H1 (cell line): ENCODE measurements around the gene EME2.

Experiments
- ATF2 ChIP-seq: IDR thresholded peaks from 2 replicates; pipeline ENCODE4 v1.6.1; 2012; ENCODE audit warnings: low read length, inconsistent platforms
- CHD2 ChIP-seq: IDR thresholded peaks from 2 replicates; pipeline ENCODE4 v1.6.1; 2012; ENCODE audit warnings: low read length, improper control_type of control experiment
- EP300 ChIP-seq, 2 experiments: IDR thresholded peaks; 1 replicate in 1 of 2; 2 replicates in 1 of 2; pipeline ENCODE4 v1.6.1; 2011 to 2012; ENCODE audit warnings: low read depth in 2 of 2, low read length in 2 of 2, mild to moderate bottlenecking in 2 of 2, borderline replicate concordance in 1 of 2, inconsistent platforms in 1 of 2, moderate library complexity in 1 of 2
- POLR2A ChIP-seq, 2 experiments: IDR thresholded peaks; 1 replicate in 1 of 2; 2 replicates in 1 of 2; pipeline ENCODE4 v1.6.1; 2011; ENCODE audit warnings: low read depth in 2 of 2, low read length in 2 of 2, mild to moderate bottlenecking in 2 of 2; ENCODE audit errors: control extremely low read depth in 1 of 2
- POLR2AphosphoS5 ChIP-seq: IDR thresholded peaks from 2 replicates; pipeline ENCODE4 v1.6.1; 2011; ENCODE audit warnings: low read depth, low read length
- RNF2 ChIP-seq: fragments of 200-900, 300-1000 bp; sonication (generic); IDR thresholded peaks from 2 replicates; pipeline ENCODE4 v1.7.1; 2016; ENCODE audit warnings: borderline replicate concordance, low read depth, mild to moderate bottlenecking, antibody characterized with exemption, low read length; ENCODE audit not compliant: poor library complexity, severe bottlenecking; ENCODE audit errors: missing control alignments
- RXRA ChIP-seq: IDR thresholded peaks from 2 replicates; pipeline ENCODE4 v1.6.1; 2011; ENCODE audit warnings: low read depth, mild to moderate bottlenecking, low read length, moderate library complexity; ENCODE audit not compliant: insufficient read depth
- SP1 ChIP-seq: IDR thresholded peaks from 2 replicates; pipeline ENCODE4 v1.6.1; 2011; ENCODE audit warnings: low read depth, low read length
- TAF1 ChIP-seq: IDR thresholded peaks from 2 replicates; pipeline ENCODE4 v1.6.1; 2011; ENCODE audit warnings: mild to moderate bottlenecking, low read depth, low read length
- TF ChIP-seq, protein P1 (sequence below), 3 experiments: IDR thresholded peaks; 1 replicate in 2 of 3; 2 replicates in 1 of 3; pipeline versions ENCODE4 v1.5.1 to v1.6.1; 2011; ENCODE audit warnings: low read length in 3 of 3, mild to moderate bottlenecking in 3 of 3, inconsistent platforms in 2 of 3, low read depth in 1 of 3, moderate library complexity in 1 of 3; ENCODE audit not compliant: insufficient read depth in 1 of 3; ENCODE audit errors: control extremely low read depth in 1 of 3

GRCh38 chr16:1781254-1781653 is 8.6 kb downstream of the EME2 start:
- TF ChIP-seq ATF2 = no peak
- no peak for TF ChIP-seq SP1
- TF ChIP-seq, protein P1, sequence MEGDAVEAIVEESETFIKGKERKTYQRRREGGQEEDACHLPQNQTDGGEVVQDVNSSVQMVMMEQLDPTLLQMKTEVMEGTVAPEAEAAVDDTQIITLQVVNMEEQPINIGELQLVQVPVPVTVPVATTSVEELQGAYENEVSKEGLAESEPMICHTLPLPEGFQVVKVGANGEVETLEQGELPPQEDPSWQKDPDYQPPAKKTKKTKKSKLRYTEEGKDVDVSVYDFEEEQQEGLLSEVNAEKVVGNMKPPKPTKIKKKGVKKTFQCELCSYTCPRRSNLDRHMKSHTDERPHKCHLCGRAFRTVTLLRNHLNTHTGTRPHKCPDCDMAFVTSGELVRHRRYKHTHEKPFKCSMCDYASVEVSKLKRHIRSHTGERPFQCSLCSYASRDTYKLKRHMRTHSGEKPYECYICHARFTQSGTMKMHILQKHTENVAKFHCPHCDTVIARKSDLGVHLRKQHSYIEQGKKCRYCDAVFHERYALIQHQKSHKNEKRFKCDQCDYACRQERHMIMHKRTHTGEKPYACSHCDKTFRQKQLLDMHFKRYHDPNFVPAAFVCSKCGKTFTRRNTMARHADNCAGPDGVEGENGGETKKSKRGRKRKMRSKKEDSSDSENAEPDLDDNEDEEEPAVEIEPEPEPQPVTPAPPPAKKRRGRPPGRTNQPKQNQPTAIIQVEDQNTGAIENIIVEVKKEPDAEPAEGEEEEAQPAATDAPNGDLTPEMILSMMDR (IDR thresholded peaks at IDR 0.05; ENCODE audit: control extremely low read depth in 1 of 3, insufficient read depth in 1 of 3, low read depth in 1 of 3, low read length in 3 of 3) = no peak
- no peak for TF ChIP-seq POLR2AphosphoS5
- no peak for TF ChIP-seq RXRA
- TF ChIP-seq CHD2 = no peak
- TF ChIP-seq TAF1 = no peak
- no peak for TF ChIP-seq EP300 (IDR thresholded peaks at IDR 0.05; ENCODE audit: borderline replicate concordance in 1 of 2, low read depth in 2 of 2, low read length in 2 of 2)
- no peak for TF ChIP-seq POLR2A (IDR thresholded peaks at IDR 0.05; ENCODE audit: control extremely low read depth in 1 of 2, low read depth in 2 of 2, low read length in 2 of 2)
- no peak for TF ChIP-seq RNF2
